HG03159 (cell line): Measurements from ENCODE around the gene DNAJC11.

Experiments
- ATAC-seq: cut with Tn5 transposase; IDR thresholded peaks from one replicate; pipeline ENCODE4 v1.9.1; 2021; ENCODE audit warnings: mild to moderate bottlenecking, moderate library complexity; ENCODE audit not compliant: unreplicated experiment

DNAJC11 gene

DNA sequence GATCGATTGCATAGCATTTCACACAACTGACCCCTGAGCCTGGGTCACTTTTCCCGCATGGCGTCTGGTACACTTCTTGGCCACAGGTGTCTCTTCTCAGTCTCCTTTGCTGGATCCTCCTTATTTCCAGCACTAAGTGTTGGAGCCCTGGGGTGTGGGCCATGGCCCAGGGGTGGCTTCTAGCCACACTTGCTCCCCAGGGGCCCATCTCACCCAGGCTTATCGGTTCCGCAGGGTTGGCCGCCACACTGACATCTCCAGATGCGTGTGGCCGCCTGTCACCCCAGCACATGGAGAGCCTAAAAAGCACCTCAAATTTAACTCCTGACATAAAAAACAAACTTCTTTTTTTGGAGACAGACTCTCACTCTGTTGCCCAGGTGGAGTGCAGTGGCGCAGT is 74.6 kb downstream of the DNAJC11 start:
- no peak for ATAC-seq

DNA sequence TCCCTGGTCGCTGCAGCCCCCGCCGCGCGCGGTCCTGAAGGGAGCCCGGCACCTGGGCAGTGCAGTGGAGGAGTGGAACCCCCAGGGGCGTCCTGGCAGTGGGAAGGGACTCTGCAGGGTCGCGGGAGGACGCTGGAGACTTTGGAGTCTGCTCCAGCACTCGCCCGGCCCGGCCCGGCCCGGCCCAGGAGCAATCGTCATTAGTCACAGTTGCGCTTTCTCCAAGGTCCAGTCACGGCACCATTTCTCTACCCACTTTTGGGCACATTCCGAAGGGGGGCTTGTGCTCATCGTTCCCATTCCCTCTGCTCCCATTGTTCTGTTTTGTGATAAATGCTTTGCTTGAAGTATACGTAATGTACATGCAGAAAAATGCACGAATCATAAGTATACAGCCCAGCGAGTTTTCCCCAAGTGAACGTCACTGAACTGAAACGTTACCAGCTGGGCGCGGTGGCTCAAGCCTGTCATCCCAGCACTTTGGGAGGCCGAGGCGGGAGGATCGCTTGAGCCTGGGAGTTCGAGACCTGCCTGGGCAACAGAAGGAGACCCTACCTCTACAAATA is 75.9 kb downstream of the DNAJC11 start:
- peak; percentile 35 for ATAC-seq

GRCh38 chr1:6624710-6625583 is 76.7 kb downstream of the DNAJC11 start, which contains the start of gene THAP3:
THAP3 (plus strand) TSS chr1:6624868; CDS start chr1:6625219, 351 bp downstream.
- ATAC-seq, result peak; percentile 82

GRCh38 chr1:6623269-6623965 is 78.2 kb downstream of the DNAJC11 start:
- no peak for ATAC-seq

DNA sequence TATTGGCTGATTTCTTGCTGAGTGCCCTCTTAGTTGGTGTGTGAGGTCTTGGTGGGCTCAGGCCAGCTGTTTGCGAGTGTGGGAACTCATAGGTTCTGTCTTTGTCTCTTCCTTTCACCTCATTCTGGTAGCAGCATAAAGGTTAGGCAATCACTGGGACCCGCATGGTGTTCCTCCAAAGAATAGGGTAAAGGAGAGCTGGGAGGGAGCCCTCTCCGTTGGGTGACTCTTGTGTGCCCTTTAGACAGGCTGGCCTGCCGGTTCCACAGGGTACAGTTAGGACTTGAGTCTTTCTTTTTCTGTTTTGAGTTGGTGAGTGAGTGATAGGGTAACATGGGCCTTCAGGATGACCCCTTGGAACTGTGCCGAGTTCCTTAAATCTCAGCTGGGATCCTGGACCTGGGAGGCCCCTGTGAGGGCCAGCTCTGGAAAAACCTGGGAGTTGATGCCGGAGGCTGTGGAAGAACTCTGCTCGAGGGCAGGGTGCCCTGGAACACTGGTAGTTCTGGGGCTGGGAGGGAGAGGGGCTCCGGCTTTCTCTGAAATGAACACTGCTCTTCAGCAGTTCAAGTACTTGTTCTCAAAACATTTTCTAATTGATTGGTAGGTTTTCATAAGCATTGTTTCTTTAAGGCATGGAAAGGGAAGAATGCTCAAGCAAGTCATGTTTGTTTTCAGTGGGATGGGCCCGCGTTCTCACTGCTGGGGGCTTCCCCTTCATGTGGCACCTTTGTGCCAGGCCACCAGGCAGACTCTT is 79.0 kb downstream of the DNAJC11 start:
- ATAC-seq, result no peak

GRCh38 chr1:6621429-6622391 is 79.9 kb downstream of the DNAJC11 start:
- ATAC-seq, result no peak

DNA sequence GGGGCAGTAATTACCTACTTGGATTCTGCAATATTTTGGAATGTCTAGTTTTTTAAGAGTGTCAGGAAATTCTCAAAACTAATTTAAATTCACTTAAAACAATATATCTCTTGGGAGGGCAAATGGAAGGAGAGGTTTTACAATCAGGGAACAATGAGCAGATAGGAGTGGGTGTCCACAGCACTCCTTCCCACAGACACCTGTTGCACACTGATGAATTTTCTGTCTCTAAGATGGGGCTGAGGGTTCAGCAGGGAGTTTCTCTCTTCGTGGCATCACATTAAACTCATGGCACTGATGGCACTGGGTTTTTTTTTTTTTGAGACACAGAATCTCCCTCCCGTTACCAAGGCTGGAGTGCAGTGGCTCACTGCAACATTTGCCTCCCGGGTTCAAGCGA is 82.6 kb downstream of the DNAJC11 start:
- no peak for ATAC-seq

DNA sequence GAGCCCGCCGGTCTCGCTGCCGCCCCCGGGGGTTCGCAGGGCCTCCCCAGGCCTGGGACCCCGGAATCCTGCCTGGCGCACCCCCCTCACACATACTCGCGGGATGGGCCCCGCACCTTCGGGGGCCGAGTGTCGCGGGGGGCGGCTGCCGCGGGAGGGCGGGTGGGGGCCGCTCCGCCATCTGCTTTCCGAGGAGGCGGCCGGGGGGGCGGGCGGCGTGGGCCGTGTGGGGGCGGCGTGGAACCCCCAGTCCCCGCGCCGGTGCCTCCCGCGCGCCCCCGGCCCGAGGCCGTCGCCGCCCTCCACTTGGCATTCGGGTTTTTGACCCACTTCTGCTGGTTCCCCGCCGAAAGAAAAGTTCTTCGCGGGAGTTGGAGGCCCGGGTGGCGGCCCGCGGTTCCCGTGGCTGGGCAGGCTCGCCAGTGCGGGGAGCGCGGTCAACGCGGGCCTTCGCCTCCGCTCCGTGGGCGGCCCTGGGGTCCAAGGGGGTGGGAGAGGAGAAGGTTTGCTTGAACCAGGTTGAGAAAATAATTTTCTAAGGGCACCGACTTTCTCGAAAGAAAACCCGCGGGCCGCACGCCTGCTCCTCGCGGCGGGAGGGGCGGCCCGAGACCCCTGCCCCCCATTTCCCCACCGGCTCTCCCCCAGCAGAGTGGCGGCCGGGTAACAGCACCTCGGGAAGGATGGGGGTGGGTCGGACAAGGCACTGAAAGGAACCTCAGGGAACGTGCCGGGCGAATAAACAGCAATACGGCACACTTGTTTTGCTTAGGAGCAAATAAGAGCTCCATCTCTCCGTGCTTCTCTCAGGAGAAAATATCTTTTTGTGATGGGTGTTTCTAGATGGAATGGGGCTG is 86.5 kb downstream of the DNAJC11 start:
- ATAC-seq, result no peak

GRCh38 chr1:6614019-6614928 is 87.3 kb downstream of the DNAJC11 start:
- no peak for ATAC-seq

DNA sequence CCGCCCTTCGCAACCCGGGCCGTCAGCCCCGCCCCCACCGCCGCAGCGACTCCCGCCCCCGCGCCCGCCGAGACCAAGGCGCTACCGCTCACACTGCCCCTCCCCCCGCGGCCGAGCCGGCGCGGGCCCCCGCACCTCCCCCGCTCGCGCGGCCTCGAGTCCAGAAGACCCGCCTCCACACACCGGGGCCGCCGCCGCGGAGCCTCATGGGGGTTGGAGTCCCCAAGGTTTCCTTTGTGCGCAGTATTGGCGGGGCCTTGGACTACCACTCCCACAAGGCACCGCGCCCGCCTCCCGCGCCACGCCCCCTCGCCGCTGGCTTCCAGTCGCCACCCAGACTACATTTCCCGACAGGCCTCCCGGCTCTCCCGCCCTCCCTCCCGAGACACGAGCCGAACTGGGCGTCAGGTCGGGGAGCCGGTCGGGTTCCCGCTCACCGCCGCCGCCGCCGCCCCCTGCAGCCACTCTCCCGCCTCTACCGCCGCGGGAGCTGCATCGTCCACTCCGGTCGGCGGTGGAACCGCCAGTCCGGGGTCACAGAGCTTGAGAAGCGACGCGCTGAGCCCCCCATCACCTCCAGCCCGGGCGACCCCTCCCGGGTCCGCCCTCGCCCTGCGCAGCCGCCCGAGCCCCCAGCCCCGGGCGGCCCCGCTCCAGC is 88.1 kb downstream of the DNAJC11 start, which contains the start of gene PHF13:
TSS of gene PHF13 (plus strand) at position 371 of the 658 bp plus-strand sequence. CDS start 336 bp downstream, outside the sequence.
- ATAC-seq, result peak; percentile 92

- ATAC-seq, result peak; percentile 23
Observed at GRCh38 chr1:6612641-6613360, 88.8 kb downstream of the DNAJC11 start.

- no peak for ATAC-seq
Observed at GRCh38 chr1:6603915-6604558, 97.6 kb downstream of the DNAJC11 start.

- ATAC-seq, result peak; percentile 32
Observed at GRCh38 chr1:6603238-6603914, 98.2 kb downstream of the DNAJC11 start.

DNA sequence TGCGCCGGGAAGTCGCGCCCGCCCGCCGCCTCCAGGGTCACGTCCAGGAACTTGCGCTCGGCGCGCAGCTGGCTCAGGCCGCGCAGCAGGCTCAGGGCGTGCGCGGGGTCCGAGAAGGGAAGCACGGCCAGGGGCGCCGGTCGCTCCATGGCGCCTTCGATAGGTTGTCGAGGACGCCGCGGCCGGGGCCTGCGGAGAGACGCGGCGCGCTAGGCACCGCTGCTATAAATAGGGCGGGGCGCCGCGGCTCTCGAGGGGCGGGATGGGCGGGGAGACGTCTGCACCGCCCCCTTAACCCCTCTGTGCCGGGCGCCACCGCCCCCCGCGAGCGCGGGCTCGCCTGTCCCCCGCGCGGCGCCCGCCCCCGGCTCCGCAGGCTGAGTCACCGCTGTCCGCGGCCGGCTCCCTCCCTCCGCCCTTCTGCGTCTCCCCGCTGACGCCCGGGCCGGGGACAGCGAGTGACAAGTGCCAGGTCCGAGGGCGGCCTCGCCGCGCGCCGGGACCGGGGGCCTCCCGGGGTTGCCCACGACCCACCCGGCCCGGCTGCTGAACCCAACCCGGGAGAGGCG is 98.9 kb downstream of the DNAJC11 start, which contains the start of gene KLHL21:
TSS of gene KLHL21 (minus strand) at position 201 of the 569 bp plus-strand sequence. CDS start at position 149, 52 bp downstream.
- peak; percentile 46 for ATAC-seq
